Gastrocnemius medialis (tissue), 4 donors: ENCODE measurements around the gene NOS1AP.

Source experiments
- POLR2A ChIP-seq, 2 donors: fragments of 450-650 bp; IDR thresholded peaks; one replicate each; pipeline ENCODE4 v1.6.1; 2017; ENCODE audit warnings: antibody characterized with exemption in 2 of 2, mild to moderate bottlenecking in 2 of 2, moderate library complexity in 2 of 2
- TF ChIP-seq, protein P1 (sequence below), 5 experiments: fragments of 450-650 bp in 3 of 5; fragments of 200-600 bp in 2 of 5; sonication (generic) in 2 of 5; IDR thresholded peaks in 4 of 5; conservative IDR thresholded peaks in 1 of 5; 1 replicate in 4 of 5; 2 replicates in 1 of 5; pipeline ENCODE4 v1.5.1; 2016 to 2019; ENCODE audit warnings: antibody characterized with exemption in 5 of 5, mild to moderate bottlenecking in 3 of 5, moderate library complexity in 3 of 5

DNA sequence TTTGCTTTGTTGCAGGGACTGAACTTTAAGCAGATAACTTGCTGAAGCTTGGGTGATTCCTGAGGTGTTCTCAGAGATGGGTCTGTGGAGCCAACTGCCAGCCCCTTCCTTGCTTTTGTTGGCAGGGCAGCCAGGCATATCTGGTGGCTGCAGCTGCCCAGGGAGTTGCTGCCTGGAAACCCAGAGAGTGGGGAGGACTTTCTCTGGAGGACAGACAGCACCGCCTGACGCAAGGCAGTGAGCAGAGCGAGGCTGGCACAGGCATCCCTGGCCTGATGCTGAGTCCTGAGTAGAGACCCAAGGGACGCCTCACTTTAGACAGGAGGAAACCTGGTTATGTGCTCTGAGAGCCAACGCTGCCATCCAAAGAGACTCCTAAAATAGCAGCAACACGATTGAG, 36.1 kb upstream of the NOS1AP start:
- TF ChIP-seq, protein P1, sequence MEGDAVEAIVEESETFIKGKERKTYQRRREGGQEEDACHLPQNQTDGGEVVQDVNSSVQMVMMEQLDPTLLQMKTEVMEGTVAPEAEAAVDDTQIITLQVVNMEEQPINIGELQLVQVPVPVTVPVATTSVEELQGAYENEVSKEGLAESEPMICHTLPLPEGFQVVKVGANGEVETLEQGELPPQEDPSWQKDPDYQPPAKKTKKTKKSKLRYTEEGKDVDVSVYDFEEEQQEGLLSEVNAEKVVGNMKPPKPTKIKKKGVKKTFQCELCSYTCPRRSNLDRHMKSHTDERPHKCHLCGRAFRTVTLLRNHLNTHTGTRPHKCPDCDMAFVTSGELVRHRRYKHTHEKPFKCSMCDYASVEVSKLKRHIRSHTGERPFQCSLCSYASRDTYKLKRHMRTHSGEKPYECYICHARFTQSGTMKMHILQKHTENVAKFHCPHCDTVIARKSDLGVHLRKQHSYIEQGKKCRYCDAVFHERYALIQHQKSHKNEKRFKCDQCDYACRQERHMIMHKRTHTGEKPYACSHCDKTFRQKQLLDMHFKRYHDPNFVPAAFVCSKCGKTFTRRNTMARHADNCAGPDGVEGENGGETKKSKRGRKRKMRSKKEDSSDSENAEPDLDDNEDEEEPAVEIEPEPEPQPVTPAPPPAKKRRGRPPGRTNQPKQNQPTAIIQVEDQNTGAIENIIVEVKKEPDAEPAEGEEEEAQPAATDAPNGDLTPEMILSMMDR (IDR thresholded peaks at IDR 0.05 in 4 of 5, conservative IDR thresholded peaks at IDR 0.05 in 1 of 5): no peak
- TF ChIP-seq POLR2A (IDR thresholded peaks at IDR 0.05): no peak
